Measurements from ENCODE around the gene DCK. TPM values are rescaled to one million over a fixed set of nuclear protein-coding genes. Genes with fewer than 3 reads are reported as not detected.
"Not testable (repeated sequence)": the region's sequence is repeated elsewhere in the genome, so short reads cannot be mapped to it uniquely, and the experiment has no call there.

DCK gene
- total and polyA plus RNA-seq, 2 experiments from 2014 or later, result 11.9 to 19.7 TPM

DNA sequence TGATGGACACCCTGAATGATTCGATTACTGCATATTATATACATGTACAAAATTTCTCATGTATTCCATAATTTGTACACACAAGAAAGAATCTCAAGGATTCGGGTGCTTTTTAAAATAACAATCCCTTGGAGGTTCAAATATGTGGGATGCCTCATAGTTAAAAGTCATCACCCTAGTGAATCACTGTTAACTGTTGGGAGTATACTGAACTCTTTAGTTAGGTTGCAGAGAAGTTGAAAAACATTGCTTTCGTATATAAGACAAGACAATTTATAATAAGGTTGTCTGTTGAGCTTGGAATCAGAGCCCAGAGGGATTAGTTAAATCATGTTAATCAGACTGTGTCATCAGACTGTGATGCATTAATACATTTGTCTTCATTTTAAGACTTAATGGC is 15.6 kb downstream of the DCK start:
- Histone ChIP-seq H3K79me2 (peaks cover 6% of the 10 kb centered on the region), H3K36me3 (replicated peaks; ENCODE audit: insufficient read depth, low read depth) (no peaks in the 10 kb centered on the region), H3K4me3 (no peak overlapping the region), H3K27ac (no peak overlapping the region), H4K20me1 (ENCODE audit: insufficient read depth, poor library complexity, severe bottlenecking) (no peaks in the 10 kb centered on the region), H3K4me1 (ENCODE audit: insufficient read depth) (no peaks in the 10 kb centered on the region), H3K9me3 (ENCODE audit: low read depth) (no peaks in the 10 kb centered on the region), H3K27me3 (no peaks in the 10 kb centered on the region), H3K4me2 (no peak overlapping the region), H2AFZ (no peak overlapping the region), H3K9me2 (replicated peaks; ENCODE audit: insufficient read depth) (no peaks in the 10 kb centered on the region)
- DNase-seq (ENCODE audit: low spot score), result no peak
- TF ChIP-seq EZH2 (IDR thresholded peaks at IDR 0.05; ENCODE audit: borderline replicate concordance) (no peak), EZH2phosphoT487 (IDR thresholded peaks at IDR 0.05; ENCODE audit: low read depth, severe bottlenecking, unreplicated experiment) (no peak)
- TF ChIP-seq, protein P1, sequence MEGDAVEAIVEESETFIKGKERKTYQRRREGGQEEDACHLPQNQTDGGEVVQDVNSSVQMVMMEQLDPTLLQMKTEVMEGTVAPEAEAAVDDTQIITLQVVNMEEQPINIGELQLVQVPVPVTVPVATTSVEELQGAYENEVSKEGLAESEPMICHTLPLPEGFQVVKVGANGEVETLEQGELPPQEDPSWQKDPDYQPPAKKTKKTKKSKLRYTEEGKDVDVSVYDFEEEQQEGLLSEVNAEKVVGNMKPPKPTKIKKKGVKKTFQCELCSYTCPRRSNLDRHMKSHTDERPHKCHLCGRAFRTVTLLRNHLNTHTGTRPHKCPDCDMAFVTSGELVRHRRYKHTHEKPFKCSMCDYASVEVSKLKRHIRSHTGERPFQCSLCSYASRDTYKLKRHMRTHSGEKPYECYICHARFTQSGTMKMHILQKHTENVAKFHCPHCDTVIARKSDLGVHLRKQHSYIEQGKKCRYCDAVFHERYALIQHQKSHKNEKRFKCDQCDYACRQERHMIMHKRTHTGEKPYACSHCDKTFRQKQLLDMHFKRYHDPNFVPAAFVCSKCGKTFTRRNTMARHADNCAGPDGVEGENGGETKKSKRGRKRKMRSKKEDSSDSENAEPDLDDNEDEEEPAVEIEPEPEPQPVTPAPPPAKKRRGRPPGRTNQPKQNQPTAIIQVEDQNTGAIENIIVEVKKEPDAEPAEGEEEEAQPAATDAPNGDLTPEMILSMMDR (IDR thresholded peaks at IDR 0.05; ENCODE audit: poor library complexity), result no peak
- 89% methylated on average over 3 of the region's 3 CpGs for WGBS (ENCODE audit: low lambda C conversion rate, missing lambda C conversion rate)

DNA sequence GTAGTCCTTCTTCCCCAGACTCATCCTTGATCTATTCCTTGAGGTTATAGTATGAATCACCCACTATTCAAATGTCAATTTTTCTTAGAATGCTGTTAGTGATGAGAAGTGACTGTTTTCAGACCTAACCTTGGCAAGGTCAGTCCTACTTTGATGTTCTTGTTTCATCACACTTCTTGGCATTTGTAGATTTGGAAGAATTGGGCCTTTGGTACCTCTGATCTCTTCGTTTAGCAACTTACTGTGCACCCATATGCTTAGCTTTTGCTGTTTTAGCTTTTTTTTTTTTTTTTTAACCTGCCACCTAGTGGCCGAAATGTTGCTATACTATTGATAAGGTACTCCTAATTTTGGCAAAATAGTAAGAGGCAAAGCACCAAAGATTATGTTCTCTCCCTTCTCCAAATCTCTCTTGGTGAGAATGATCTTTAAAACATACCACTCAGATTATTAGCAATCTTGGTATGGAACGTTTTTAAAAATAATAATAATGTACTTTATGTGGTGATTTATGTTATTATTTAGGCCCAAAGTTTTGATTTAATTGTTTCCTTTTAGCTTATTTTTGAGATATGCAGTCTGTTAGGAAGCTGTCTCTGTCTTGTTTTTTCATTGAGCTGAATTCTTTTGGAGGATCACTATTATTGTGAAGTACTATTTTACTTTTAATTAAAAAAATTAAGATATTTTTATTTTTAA is 16.6 kb downstream of the DCK start:
- H3K36me3 ChIP-seq (replicated peaks; ENCODE audit: insufficient read depth, low read depth), result no peaks in the 10 kb centered on the region
- no peak overlapping the region for H2AFZ ChIP-seq
- H3K4me2 ChIP-seq, result no peak overlapping the region
- no peaks in the 10 kb centered on the region for H4K20me1 ChIP-seq (ENCODE audit: insufficient read depth, poor library complexity, severe bottlenecking)
- WGBS (ENCODE audit: low lambda C conversion rate, missing lambda C conversion rate), result 3% methylated on average over 3 of the region's 3 CpGs
- H3K4me3 ChIP-seq, result no peak overlapping the region
- no peak overlapping the region for H3K27ac ChIP-seq
- H3K9me3 ChIP-seq (ENCODE audit: low read depth), result no peaks in the 10 kb centered on the region
- TF ChIP-seq EZH2phosphoT487 (IDR thresholded peaks at IDR 0.05; ENCODE audit: low read depth, severe bottlenecking, unreplicated experiment) (no peak), EZH2 (IDR thresholded peaks at IDR 0.05; ENCODE audit: borderline replicate concordance) (no peak)
- TF ChIP-seq, protein P1 (IDR thresholded peaks at IDR 0.05; ENCODE audit: poor library complexity), result peak; percentile 75
- no peaks in the 10 kb centered on the region for H3K4me1 ChIP-seq (ENCODE audit: insufficient read depth)
- H3K79me2 ChIP-seq, result peaks cover 6% of the 10 kb centered on the region
- peak; percentile 12 for DNase-seq (ENCODE audit: low spot score)
- no peaks in the 10 kb centered on the region for H3K9me2 ChIP-seq (replicated peaks; ENCODE audit: insufficient read depth)
- H3K27me3 ChIP-seq, result no peaks in the 10 kb centered on the region

DNA sequence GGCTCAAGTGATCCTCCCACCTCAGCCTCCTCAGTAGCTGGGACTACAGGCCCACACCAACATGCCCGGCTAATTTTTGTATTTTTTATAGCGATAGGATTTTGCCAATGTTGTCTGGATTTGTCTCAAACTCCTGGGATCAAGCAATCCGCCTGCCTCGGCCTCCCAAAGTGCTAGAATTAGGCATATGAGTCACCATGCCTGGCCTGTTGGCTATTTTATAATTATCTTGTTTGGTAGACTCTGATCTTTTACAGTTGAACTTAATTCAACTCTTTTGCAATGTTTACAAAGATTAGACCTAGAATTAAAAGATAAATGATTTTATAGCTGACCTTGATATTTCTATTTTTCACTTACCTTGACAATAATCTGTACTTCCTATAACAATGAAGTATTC is 18.0 kb downstream of the DCK start:
- DNase-seq (ENCODE audit: low spot score), result no peak
- peaks cover 6% of the 10 kb centered on the region for H3K79me2 ChIP-seq
- H3K9me3 ChIP-seq (ENCODE audit: low read depth), result no peaks in the 10 kb centered on the region
- WGBS (ENCODE audit: low lambda C conversion rate, missing lambda C conversion rate), result 95% methylated on average over 4 of the region's 4 CpGs
- no peak overlapping the region for H2AFZ ChIP-seq
- no peaks in the 10 kb centered on the region for H4K20me1 ChIP-seq (ENCODE audit: insufficient read depth, poor library complexity, severe bottlenecking)
- no peak overlapping the region for H3K4me2 ChIP-seq
- no peaks in the 10 kb centered on the region for H3K4me1 ChIP-seq (ENCODE audit: insufficient read depth)
- no peak for TF ChIP-seq EZH2 (IDR thresholded peaks at IDR 0.05; ENCODE audit: borderline replicate concordance)
- TF ChIP-seq EZH2phosphoT487 (IDR thresholded peaks at IDR 0.05; ENCODE audit: low read depth, severe bottlenecking, unreplicated experiment), result no peak
- TF ChIP-seq, protein P1 (IDR thresholded peaks at IDR 0.05; ENCODE audit: poor library complexity), result no peak
- H3K36me3 ChIP-seq (replicated peaks; ENCODE audit: insufficient read depth, low read depth), result no peaks in the 10 kb centered on the region
- no peaks in the 10 kb centered on the region for H3K27me3 ChIP-seq
- H3K4me3 ChIP-seq, result no peak overlapping the region
- H3K27ac ChIP-seq, result no peak overlapping the region
- H3K9me2 ChIP-seq (replicated peaks; ENCODE audit: insufficient read depth), result no peaks in the 10 kb centered on the region

DNA sequence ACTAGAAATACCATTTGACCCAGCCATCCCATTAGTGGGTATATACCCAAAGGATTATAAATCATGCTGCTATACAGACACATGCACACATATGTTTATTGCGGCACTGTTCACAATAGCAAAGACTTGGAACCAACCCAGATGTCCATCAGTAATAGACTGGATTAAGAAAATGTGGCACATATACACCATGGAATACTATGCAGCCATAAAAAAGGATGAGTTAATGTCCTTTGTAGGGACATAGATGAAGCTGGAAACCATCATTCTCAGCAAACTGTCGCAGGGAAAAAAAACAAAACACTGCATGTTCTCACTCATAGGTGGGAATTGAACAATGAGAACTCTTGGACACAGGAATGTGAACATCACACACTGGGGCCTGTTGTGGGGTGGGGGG is 23.9 kb downstream of the DCK start:
- H3K4me1 ChIP-seq (ENCODE audit: insufficient read depth); H4K20me1 ChIP-seq (ENCODE audit: insufficient read depth, poor library complexity, severe bottlenecking); H3K27ac ChIP-seq; H3K79me2 ChIP-seq; DNase-seq (ENCODE audit: low spot score); H3K36me3 ChIP-seq (replicated peaks; ENCODE audit: insufficient read depth, low read depth); H3K27me3 ChIP-seq; H3K4me2 ChIP-seq; H3K9me2 ChIP-seq (replicated peaks; ENCODE audit: insufficient read depth); H3K4me3 ChIP-seq; H2AFZ ChIP-seq; H3K9me3 ChIP-seq (ENCODE audit: low read depth): not testable (repeated sequence)
- 97% methylated on average over 2 of the region's 2 CpGs for WGBS (ENCODE audit: low lambda C conversion rate, missing lambda C conversion rate)
